IMR-90 (cell line): ENCODE measurements around the gene VPS37C.

Source experiments
- BHLHE40 ChIP-seq: fragments of 150-350 bp; IDR thresholded peaks from 2 replicates; pipeline ENCODE4 v1.6.1; 2016; ENCODE audit warnings: mild to moderate bottlenecking, low read depth, low read length
- CEBPB ChIP-seq: IDR thresholded peaks from 2 replicates; pipeline ENCODE4 v1.6.1; 2012; ENCODE audit warnings: low read depth, low read length, improper control_type of control experiment
- FOS ChIP-seq: fragments of 150-350 bp; IDR thresholded peaks from 2 replicates; pipeline ENCODE4 v1.6.1; 2016; ENCODE audit warnings: low read depth, low read length
- MAFK ChIP-seq: IDR thresholded peaks from 2 replicates; pipeline ENCODE4 v1.6.1; 2012; ENCODE audit warnings: low read depth, low read length, improper control_type of control experiment
- NFE2L2 ChIP-seq: fragments of 150-350 bp; IDR thresholded peaks from 2 replicates; pipeline ENCODE4 v1.6.1; 2016; ENCODE audit warnings: low read depth, mild to moderate bottlenecking, low read length
- POLR2A ChIP-seq: IDR thresholded peaks from 2 replicates; pipeline ENCODE4 v1.6.1; 2012; ENCODE audit warnings: mild to moderate bottlenecking, low read depth, low read length
- RAD21 ChIP-seq: IDR thresholded peaks from 2 replicates; pipeline ENCODE4 v1.6.1; 2012; ENCODE audit warnings: low read length, improper control_type of control experiment
- RCOR1 ChIP-seq: IDR thresholded peaks from 2 replicates; pipeline ENCODE4 v1.6.1; 2012; ENCODE audit warnings: mild to moderate bottlenecking, low read length, improper control_type of control experiment; ENCODE audit not compliant: insufficient replicate concordance
- RFX5 ChIP-seq: IDR thresholded peaks from 2 replicates; pipeline ENCODE4 v1.8.0; 2012; ENCODE audit warnings: low read depth, mild to moderate bottlenecking, low read length, moderate library complexity
- SMC3 ChIP-seq: fragments of 150-350 bp; IDR thresholded peaks from 2 replicates; pipeline ENCODE4 v1.6.1; 2016; ENCODE audit warnings: low read depth, mild to moderate bottlenecking, antibody characterized with exemption, low read length, moderate library complexity
- TF ChIP-seq, protein P1 (sequence below): conservative IDR thresholded peaks from 2 replicates; pipeline ENCODE4 v1.5.1; 2012; ENCODE audit warnings: mild to moderate bottlenecking, low read depth, low read length, improper control_type of control experiment
- TF ChIP-seq, protein P2 (sequence below): fragments of 150-350 bp; IDR thresholded peaks from 2 replicates; pipeline ENCODE4 v1.6.1; 2017; ENCODE audit warnings: mild to moderate bottlenecking, antibody characterized with exemption, low read length, low read depth
- TF ChIP-seq, protein P3 (sequence below): fragments of 150-350 bp; IDR thresholded peaks from 2 replicates; pipeline ENCODE4 v1.6.1; 2016; ENCODE audit warnings: low read depth, mild to moderate bottlenecking, low read length, moderate library complexity, borderline replicate concordance

DNA sequence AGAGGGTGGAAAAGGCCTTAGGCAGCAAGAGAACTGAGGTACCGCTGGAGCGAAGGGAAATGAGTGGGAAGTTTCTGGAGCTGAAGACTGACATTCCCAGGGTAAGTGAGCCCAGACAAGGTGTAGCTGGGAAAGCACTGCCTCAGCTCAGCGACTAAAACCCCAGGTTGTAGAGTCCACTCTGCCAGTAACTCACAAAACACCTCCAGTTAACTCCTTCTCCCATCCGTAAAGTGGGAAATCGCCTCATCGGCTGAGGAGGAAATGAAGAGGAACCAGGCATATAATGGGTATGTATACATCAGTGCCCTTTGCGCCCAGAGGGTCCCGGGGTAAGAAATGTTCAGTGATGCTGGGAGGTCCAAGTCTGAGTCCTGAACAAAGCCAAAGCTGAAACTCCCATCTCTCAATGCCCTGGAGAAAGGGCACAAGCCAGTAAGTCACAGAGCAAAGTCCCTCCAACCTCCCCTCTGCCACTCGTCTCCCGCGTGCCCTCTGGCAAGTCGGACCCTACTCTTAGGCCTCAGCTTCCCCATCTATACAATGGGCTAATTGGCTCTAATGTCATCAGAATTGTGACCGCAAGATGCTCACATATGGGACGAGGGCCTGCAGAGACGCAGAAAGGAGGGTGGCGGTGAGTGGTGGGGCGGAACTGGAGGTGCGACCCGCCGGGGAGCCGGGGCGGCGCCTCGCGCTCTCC lies 588 bp downstream of the VPS37C start:
- TF ChIP-seq, protein P1, sequence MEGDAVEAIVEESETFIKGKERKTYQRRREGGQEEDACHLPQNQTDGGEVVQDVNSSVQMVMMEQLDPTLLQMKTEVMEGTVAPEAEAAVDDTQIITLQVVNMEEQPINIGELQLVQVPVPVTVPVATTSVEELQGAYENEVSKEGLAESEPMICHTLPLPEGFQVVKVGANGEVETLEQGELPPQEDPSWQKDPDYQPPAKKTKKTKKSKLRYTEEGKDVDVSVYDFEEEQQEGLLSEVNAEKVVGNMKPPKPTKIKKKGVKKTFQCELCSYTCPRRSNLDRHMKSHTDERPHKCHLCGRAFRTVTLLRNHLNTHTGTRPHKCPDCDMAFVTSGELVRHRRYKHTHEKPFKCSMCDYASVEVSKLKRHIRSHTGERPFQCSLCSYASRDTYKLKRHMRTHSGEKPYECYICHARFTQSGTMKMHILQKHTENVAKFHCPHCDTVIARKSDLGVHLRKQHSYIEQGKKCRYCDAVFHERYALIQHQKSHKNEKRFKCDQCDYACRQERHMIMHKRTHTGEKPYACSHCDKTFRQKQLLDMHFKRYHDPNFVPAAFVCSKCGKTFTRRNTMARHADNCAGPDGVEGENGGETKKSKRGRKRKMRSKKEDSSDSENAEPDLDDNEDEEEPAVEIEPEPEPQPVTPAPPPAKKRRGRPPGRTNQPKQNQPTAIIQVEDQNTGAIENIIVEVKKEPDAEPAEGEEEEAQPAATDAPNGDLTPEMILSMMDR, result no peak
- TF ChIP-seq POLR2A (no peak), RAD21 (no peak), SMC3 (no peak), FOS (no peak), BHLHE40 (no peak), RCOR1 (peak; percentile 97), NFE2L2 (no peak), RFX5 (no peak), MAFK (no peak), CEBPB (no peak)
- TF ChIP-seq, protein P2, sequence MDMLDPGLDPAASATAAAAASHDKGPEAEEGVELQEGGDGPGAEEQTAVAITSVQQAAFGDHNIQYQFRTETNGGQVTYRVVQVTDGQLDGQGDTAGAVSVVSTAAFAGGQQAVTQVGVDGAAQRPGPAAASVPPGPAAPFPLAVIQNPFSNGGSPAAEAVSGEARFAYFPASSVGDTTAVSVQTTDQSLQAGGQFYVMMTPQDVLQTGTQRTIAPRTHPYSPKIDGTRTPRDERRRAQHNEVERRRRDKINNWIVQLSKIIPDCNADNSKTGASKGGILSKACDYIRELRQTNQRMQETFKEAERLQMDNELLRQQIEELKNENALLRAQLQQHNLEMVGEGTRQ, result no peak
- TF ChIP-seq, protein P3, sequence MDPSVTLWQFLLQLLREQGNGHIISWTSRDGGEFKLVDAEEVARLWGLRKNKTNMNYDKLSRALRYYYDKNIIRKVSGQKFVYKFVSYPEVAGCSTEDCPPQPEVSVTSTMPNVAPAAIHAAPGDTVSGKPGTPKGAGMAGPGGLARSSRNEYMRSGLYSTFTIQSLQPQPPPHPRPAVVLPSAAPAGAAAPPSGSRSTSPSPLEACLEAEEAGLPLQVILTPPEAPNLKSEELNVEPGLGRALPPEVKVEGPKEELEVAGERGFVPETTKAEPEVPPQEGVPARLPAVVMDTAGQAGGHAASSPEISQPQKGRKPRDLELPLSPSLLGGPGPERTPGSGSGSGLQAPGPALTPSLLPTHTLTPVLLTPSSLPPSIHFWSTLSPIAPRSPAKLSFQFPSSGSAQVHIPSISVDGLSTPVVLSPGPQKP, result no peak
